Brain microvascular endothelial cell (primary cell): ENCODE results near the gene RING1.

Experiments
- DNase-seq: peaks from one replicate; pipeline ENCODE4 v3.0.0-alpha.2; 2020
- H3K27ac ChIP-seq: fragments of 250-450 bp; sonication (Bioruptor Pico); 2 replicates; pipeline ENCODE4 v1.5.1; 2020; ENCODE audit warnings: mild to moderate bottlenecking, moderate library complexity
- H3K27me3 ChIP-seq: fragments of 250-450 bp; sonication (Bioruptor Pico); replicated peaks from 2 replicates; pipeline ENCODE4 v1.5.1; 2020; ENCODE audit warnings: mild to moderate bottlenecking
- H3K36me3 ChIP-seq: fragments of 250-450 bp; sonication (Bioruptor Pico); replicated peaks from 2 replicates; pipeline ENCODE4 v1.5.1; 2020; ENCODE audit warnings: mild to moderate bottlenecking
- H3K4me3 ChIP-seq: 2 replicates; pipeline ENCODE4 v1.5.1; 2011; ENCODE audit warnings: low read depth, mild to moderate bottlenecking, control low read depth, low read length, moderate library complexity
- in situ Hi-C: cut with HindIII; loops from 2 replicates; pipeline ENCODE4 v1.10.0; 2017; ENCODE audit warnings: low sequenced_read_pairs, low pct_ligation_motif_present
- TF ChIP-seq, protein P1 (sequence below): IDR thresholded peaks from 2 replicates; pipeline ENCODE4 v1.5.1; 2011; ENCODE audit warnings: low read depth, mild to moderate bottlenecking, moderate library complexity, low read length, control low read depth, inconsistent platforms; ENCODE audit errors: missing control alignments

Gene RING1

DNA sequence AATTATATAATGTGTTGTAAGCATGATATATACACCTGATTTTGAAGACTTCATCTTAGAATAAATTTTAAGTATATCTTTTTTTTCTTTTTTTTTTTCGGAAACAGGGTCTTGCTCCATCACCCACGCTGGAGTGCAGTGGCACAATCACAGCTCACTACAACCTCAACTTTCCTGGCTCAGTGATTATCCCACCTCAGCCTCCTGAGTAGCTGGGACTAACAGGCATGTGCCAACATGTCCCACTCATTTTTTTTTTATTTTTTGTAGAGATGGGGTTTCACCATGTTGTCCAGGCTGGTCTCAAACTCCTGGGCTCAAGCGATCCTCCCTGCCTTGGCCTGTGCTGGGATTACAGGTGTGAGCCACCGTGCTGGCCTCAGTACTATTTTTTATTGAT, 46.3 kb downstream of the RING1 start:
- in situ Hi-C loops = no loop called here
- no peak for DNase-seq
- Histone ChIP-seq H3K4me3 (no peak overlapping the region), H3K36me3 (peaks cover 3% of the 10 kb centered on the region), H3K27me3 (no peaks in the 10 kb centered on the region), H3K27ac (no peak overlapping the region)
- TF ChIP-seq, protein P1, sequence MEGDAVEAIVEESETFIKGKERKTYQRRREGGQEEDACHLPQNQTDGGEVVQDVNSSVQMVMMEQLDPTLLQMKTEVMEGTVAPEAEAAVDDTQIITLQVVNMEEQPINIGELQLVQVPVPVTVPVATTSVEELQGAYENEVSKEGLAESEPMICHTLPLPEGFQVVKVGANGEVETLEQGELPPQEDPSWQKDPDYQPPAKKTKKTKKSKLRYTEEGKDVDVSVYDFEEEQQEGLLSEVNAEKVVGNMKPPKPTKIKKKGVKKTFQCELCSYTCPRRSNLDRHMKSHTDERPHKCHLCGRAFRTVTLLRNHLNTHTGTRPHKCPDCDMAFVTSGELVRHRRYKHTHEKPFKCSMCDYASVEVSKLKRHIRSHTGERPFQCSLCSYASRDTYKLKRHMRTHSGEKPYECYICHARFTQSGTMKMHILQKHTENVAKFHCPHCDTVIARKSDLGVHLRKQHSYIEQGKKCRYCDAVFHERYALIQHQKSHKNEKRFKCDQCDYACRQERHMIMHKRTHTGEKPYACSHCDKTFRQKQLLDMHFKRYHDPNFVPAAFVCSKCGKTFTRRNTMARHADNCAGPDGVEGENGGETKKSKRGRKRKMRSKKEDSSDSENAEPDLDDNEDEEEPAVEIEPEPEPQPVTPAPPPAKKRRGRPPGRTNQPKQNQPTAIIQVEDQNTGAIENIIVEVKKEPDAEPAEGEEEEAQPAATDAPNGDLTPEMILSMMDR = no peak

DNA sequence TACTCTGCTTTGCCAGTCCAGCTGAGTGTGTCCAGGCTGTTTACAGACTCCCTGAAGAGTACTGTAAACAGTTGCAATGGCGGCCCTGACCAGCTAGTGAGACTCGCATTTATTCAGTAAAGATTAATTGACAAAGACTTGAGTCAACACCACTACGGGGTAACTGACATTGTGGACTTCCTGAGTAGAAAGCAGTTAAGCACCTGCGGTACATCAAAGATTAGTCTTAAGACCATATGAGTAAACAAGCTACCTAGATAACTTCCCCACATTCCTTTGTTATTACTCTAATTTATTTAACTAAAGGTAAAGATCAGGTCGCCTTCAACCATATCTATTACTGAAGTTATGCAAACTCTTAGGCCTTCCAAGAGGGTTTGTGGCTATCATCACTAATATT, 50.7 kb downstream of the RING1 start:
- in situ Hi-C loops = no loop called here
- H3K36me3 ChIP-seq = peaks cover 13% of the 10 kb centered on the region

More for the DNA sequence above, 50.7 kb downstream of the RING1 start:
- Histone ChIP-seq H3K4me3 (no peak overlapping the region), H3K27ac (no peak overlapping the region), H3K27me3 (no peaks in the 10 kb centered on the region)
- TF ChIP-seq, protein P1 = no peak
- no peak for DNase-seq
